Renal cortex interstitium (tissue), 11 donors: Measurements from ENCODE around the gene DNAAF9. TPM values are rescaled to one million over a fixed set of nuclear protein-coding genes. Genes with fewer than 3 reads are reported as not detected.

Experiments
- DNase-seq, 11 donors: peaks; one replicate each; pipeline ENCODE4 v3.0.0-alpha.2; 2013; ENCODE audit warnings: low read depth in 9 of 11, low spot score in 4 of 11; ENCODE audit errors: extremely low read depth in 1 of 11
- polyA plus RNA-seq, 3 donors: library from polyadenylated mRNA; unstranded; fragments of 120-200 nt; gene quantifications; one replicate each; pipeline ENCODE4 v1.2.1, GENCODE V29; 2013; ENCODE audit not compliant: insufficient read length in 3 of 3

The DNAAF9 gene
- polyA plus RNA-seq, 3 donors = 25.4 to 37.5 (median 29.8) TPM

GRCh38 chr20:3390759-3391425 is 16.6 kb downstream of the DNAAF9 start:
- DNase-seq = peak in 5 of 11 donors; percentile 15 to 59 (median 36)

GRCh38 chr20:3383878-3384495 is 23.5 kb downstream of the DNAAF9 start:
- DNase-seq = no peak

- no peak for DNase-seq
Observed at GRCh38 chr20:3382836-3383235, 24.6 kb downstream of the DNAAF9 start.

- DNase-seq = no peak
Observed at GRCh38 chr20:3380228-3381070, 27.0 kb downstream of the DNAAF9 start.

- no peak for DNase-seq
Observed at GRCh38 chr20:3378138-3378537, 29.3 kb downstream of the DNAAF9 start.

GRCh38 chr20:3377644-3378043 is 29.8 kb downstream of the DNAAF9 start:
- DNase-seq = no peak

GRCh38 chr20:3374296-3374695 is 33.2 kb downstream of the DNAAF9 start:
- DNase-seq = peak in 2 of 11 donors; percentile 10 to 15

GRCh38 chr20:3371754-3372153 is 35.7 kb downstream of the DNAAF9 start:
- no peak for DNase-seq

- no peak for DNase-seq
Observed at GRCh38 chr20:3367089-3367488, 40.4 kb downstream of the DNAAF9 start.

GRCh38 chr20:3364323-3365013 is 43.0 kb downstream of the DNAAF9 start:
- no peak for DNase-seq

- no peak for DNase-seq
Observed at GRCh38 chr20:3360752-3361151, 46.7 kb downstream of the DNAAF9 start.

- DNase-seq = no peak
Observed at GRCh38 chr20:3358676-3359340, 48.7 kb downstream of the DNAAF9 start.

Other genes with a start within 250 kb of the DNAAF9 start
- gene FASTKD5, start 247.8 kb downstream of the DNAAF9 start, polyA plus RNA-seq = 10 to 100 TPM; 17.1 to 20.0 (median 19.2) TPM
- gene UBOX5, start 247.8 kb downstream of the DNAAF9 start, polyA plus RNA-seq = 10 to 100 TPM in 1 of 3 donors, 1 to 10 TPM in 2; 8.4 to 11.1 (median 9.5) TPM
- 10 to 100 TPM; 12.0 to 21.5 (median 16.0) TPM for gene LZTS3, start 234.1 kb downstream of the DNAAF9 start, polyA plus RNA-seq
- 10 to 100 TPM; 44.0 to 60.2 (median 57.1) TPM for gene DDRGK1, start 203.0 kb downstream of the DNAAF9 start, polyA plus RNA-seq
- gene ITPA, start 198.2 kb downstream of the DNAAF9 start, polyA plus RNA-seq = 10 to 100 TPM; 46.3 to 70.3 (median 54.3) TPM
- 1 to 10 TPM; 2.3 to 3.4 (median 3.0) TPM for gene SLC4A11, start 168.5 kb downstream of the DNAAF9 start, polyA plus RNA-seq
- gene ATRN, start 63.3 kb upstream of the DNAAF9 start, polyA plus RNA-seq = 10 to 100 TPM; 49.6 to 53.7 (median 51.5) TPM